ENCODE measurements around the gene GREB1L. TPM values are rescaled to one million over a fixed set of nuclear protein-coding genes. Genes with fewer than 3 reads are reported as not detected.

Gene GREB1L
- total RNA-seq, 4 donors from 2014 or later, result 13.2 to 16.0 (median 14.5) TPM

GRCh38 chr18:21344860-21345259 is 102.8 kb downstream of the GREB1L start:
- no peak overlapping the region for H3K4me3 ChIP-seq
- H3K36me3 ChIP-seq, result no peaks in the 10 kb centered on the region

GRCh38 chr18:21345840-21346239 is 103.8 kb downstream of the GREB1L start:
- intact Hi-C loops (cut with DNase I), result no loop called here

More at GRCh38 chr18:21344860-21345259, 102.8 kb downstream of the GREB1L start:
- 95% methylated on average over 1 of the region's 1 CpG for WGBS
- no peaks in the 10 kb centered on the region for H3K9me3 ChIP-seq
- H3K27me3 ChIP-seq, result no peaks in the 10 kb centered on the region
- no peak for TF ChIP-seq POLR2A (IDR thresholded peaks at IDR 0.05; ENCODE audit: low read depth)
- TF ChIP-seq EP300 (IDR thresholded peaks at IDR 0.05), result no peak
- TF ChIP-seq CTCF (IDR thresholded peaks at IDR 0.05), result no peak
- TF ChIP-seq POLR2AphosphoS5 (IDR thresholded peaks at IDR 0.05), result no peak
- no peak overlapping the region for H3K27ac ChIP-seq (replicated peaks in 1 of 4)
- DNase-seq (ENCODE audit: extremely low spot score), result no peak
- intact Hi-C loops (cut with DNase I), result no loop called here
- H3K4me1 ChIP-seq, result no peaks in the 10 kb centered on the region

GRCh38 chr18:21359746-21360145 is 117.7 kb downstream of the GREB1L start:
- Histone ChIP-seq H3K9me3 (no peaks in the 10 kb centered on the region), H3K36me3 (no peaks in the 10 kb centered on the region), H3K4me3 (no peak overlapping the region), H3K27ac (replicated peaks in 1 of 4) (no peak overlapping the region), H3K4me1 (peaks cover 2 to 21% (median 10%) of the 10 kb centered on the region in 4 donors), H3K27me3 (no peaks in the 10 kb centered on the region)
- DNase-seq (ENCODE audit: extremely low spot score), result no peak
- no peak for TF ChIP-seq POLR2AphosphoS5 (IDR thresholded peaks at IDR 0.05)
- TF ChIP-seq CTCF (IDR thresholded peaks at IDR 0.05), result no peak
- no peak for TF ChIP-seq POLR2A (IDR thresholded peaks at IDR 0.05; ENCODE audit: low read depth)
- TF ChIP-seq EP300 (IDR thresholded peaks at IDR 0.05), result no peak
- intact Hi-C loops (cut with DNase I), result no loop called here

More at GRCh38 chr18:21345840-21346239, 103.8 kb downstream of the GREB1L start:
- no peak for TF ChIP-seq CTCF (IDR thresholded peaks at IDR 0.05)
- TF ChIP-seq POLR2AphosphoS5 (IDR thresholded peaks at IDR 0.05), result no peak
- no peak for TF ChIP-seq POLR2A (IDR thresholded peaks at IDR 0.05; ENCODE audit: low read depth)
- TF ChIP-seq EP300 (IDR thresholded peaks at IDR 0.05), result no peak
- no peak for DNase-seq (ENCODE audit: extremely low spot score)
- H3K27me3 ChIP-seq, result no peaks in the 10 kb centered on the region
- H3K27ac ChIP-seq (replicated peaks in 1 of 4), result no peak overlapping the region
- no peak overlapping the region for H3K4me3 ChIP-seq
- WGBS, result 74% methylated on average over 7 of the region's 7 CpGs
- H3K9me3 ChIP-seq, result no peaks in the 10 kb centered on the region
- no peaks in the 10 kb centered on the region for H3K4me1 ChIP-seq
- H3K36me3 ChIP-seq, result no peaks in the 10 kb centered on the region

- H3K9me3 ChIP-seq, result no peaks in the 10 kb centered on the region
- H3K27me3 ChIP-seq, result no peaks in the 10 kb centered on the region
- peak overlapping the region in 2 of 4 donors; percentile 0 to 5 for H3K27ac ChIP-seq (replicated peaks in 1 of 4)
- H3K4me3 ChIP-seq, result no peak overlapping the region
- peaks cover 2 to 21% (median 10%) of the 10 kb centered on the region in 4 donors for H3K4me1 ChIP-seq
- intact Hi-C loops (cut with DNase I), result no loop called here
- TF ChIP-seq POLR2A (IDR thresholded peaks at IDR 0.05; ENCODE audit: low read depth), result no peak
- TF ChIP-seq EP300 (IDR thresholded peaks at IDR 0.05), result no peak
- TF ChIP-seq POLR2AphosphoS5 (IDR thresholded peaks at IDR 0.05), result no peak
- TF ChIP-seq CTCF (IDR thresholded peaks at IDR 0.05), result no peak
- no peaks in the 10 kb centered on the region for H3K36me3 ChIP-seq
- DNase-seq (ENCODE audit: extremely low spot score), result no peak
Observed at GRCh38 chr18:21361307-21361880, 119.4 kb downstream of the GREB1L start.

GRCh38 chr18:21362831-21363230 is 120.8 kb downstream of the GREB1L start:
- no peak for DNase-seq (ENCODE audit: extremely low spot score)

More at GRCh38 chr18:21362831-21363230, 120.8 kb downstream of the GREB1L start:
- TF ChIP-seq CTCF (IDR thresholded peaks at IDR 0.05) (no peak), POLR2AphosphoS5 (IDR thresholded peaks at IDR 0.05) (no peak)
- WGBS, result 61% methylated on average over 1 of the region's 1 CpG
- intact Hi-C loops (cut with DNase I), result no loop called here
- no peaks in the 10 kb centered on the region for H3K27me3 ChIP-seq
- H3K36me3 ChIP-seq, result no peaks in the 10 kb centered on the region
- H3K4me3 ChIP-seq, result no peak overlapping the region
- peaks cover 2 to 21% (median 10%) of the 10 kb centered on the region in 4 donors for H3K4me1 ChIP-seq
- H3K9me3 ChIP-seq, result no peaks in the 10 kb centered on the region
- no peak overlapping the region for H3K27ac ChIP-seq (replicated peaks in 1 of 4)

Data from esophagus muscularis mucosa (tissue), 4 donors.